HG02885 (cell line): ENCODE results near the gene USP49.

ENCODE experiments used
- ATAC-seq: cut with Tn5 transposase; IDR thresholded peaks from one replicate; pipeline ENCODE4 v1.9.1; 2021; ENCODE audit warnings: mild to moderate bottlenecking; ENCODE audit not compliant: unreplicated experiment, poor library complexity

USP49 gene

DNA sequence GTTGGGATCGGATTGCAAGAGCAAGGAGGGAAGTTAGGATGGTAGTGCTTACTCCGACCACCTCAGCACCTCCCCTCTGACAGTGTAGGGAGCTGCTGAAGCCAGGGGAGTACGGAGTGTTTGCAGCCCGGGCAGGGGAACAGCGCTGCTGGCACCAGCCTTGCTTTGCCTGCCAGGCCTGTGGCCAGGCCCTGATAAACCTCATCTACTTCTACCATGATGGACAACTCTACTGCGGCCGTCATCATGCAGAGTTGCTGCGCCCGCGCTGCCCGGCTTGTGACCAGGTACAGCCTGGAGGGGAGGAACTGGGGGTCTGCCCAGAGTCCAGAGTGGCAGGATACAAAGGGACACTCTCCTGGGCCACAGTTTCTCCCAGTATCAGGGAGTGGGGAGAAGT is 109.9 kb downstream of the USP49 start:
- no peak for ATAC-seq

DNA sequence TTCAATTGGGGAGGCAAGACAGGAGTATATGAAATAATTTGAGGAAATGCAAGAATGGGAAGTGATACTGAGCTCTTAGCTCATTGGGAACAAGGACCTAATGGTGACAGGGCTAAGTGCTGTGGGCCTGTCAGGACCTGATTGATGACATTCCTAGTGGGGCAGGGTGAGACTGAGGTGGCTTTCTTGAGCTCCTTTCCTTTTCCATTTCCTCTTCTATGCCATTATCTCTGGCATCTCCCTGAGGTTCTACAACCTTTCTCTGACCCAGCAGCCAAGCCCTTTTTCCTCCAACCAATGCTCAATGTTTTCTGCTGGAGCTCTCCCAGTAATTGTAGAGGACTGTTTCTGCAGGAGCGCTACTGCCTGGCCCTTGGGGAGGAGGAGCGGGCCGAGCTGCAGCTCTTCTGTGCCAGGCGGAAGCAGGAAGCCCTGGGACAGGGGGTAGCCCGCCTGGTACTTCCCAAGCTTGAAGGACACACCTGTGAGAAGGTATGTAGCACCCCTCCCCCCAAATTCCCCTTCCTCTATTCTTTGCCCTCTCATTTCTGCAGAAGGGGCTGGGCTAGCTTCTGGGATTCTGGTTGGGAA is 110.5 kb downstream of the USP49 start:
- ATAC-seq = no peak

DNA sequence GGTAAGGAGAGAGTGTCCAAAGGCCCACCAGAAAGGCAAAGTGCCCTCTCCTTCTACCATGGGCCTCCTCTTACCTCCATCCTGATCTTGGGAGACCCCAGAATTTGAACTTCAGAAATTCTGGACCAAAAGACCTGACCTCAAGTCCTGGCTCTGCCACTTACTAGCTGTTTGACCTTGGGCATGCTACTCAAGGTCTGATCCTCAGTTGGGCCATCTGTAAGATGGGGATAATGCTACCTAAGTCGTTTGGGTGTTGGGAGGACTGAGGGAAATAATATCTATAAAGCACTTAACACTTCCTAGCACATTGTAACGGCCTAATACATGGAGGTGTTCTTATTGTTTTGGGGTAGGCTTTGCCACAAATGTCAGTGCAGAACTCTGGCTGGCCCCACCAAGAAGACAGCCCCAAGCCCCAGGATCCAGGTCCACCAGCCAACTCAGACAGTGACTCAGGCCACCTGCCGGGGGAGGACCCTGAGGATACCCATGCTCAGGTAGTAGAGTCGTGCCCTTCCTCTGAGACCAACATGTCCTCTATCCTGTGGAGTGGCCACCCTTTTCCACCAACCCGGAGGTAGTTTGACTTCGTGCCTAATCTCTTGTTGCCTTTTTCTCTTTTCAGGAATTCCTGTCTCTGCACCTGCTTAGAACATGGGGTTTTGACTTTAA is 111.9 kb downstream of the USP49 start:
- no peak for ATAC-seq

DNA sequence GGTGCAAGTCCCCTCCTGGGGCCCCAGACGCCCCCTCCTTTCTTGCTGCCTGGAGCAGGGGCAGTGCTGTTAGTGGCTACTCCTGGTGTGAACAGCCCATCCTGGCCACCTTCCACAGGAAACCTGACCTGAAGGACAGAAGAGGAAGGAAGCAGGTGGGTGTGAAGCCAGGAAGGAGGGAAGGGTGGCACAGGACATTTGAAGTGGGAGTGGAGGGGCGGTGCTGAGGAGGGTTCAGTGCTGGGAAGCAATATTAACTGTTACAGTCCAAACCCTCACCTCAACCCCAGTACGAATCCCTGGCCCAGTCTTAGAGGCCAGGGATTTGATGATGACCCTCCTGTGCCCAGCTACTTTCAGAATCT is 113.8 kb downstream of the USP49 start:
- ATAC-seq = no peak

DNA sequence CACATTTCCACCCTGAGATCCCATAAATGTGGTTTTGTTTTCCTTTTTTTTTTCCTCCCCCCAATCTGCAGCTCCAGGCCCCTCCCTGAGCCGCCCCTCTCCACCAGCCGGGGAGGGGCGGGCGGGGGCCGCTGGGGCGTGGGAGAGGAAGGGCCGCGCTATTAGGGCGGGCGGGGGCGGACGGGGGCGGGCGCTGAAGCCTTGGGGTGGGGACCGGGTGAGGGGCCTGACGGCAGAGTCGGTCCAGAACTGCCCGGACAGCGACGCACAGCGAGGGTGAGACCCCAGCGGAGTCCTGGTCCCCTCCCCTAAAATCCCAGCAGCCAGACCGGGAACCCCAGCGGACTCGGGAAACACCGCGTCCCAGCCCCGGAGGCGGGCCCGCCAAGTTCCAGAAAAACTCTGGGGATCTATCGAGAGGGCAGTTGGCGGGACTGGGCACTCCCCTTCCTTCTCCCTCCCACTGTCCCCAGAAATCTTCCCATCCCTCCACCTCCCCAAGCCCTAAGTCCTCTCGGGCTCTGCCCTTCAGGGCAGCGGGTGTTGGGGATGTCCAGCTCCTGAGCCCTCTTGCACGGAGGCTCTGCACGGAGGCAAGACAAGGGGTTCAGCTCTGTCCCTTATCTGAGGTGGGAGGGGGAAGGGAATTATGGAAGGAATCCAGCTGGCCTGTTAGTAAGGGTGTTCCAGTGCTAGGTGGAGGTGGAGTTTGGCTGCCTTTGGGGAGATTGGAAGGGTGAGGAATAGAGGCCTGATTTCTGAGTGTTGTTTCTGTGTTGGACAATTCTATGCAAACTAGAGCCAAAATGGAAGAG is 114.4 kb downstream of the USP49 start, which contains the start of gene PRICKLE4:
PRICKLE4 (plus strand) TSS at position 232 of the 815 bp plus-strand sequence. CDS start 2,692 bp downstream, outside the sequence.
- ATAC-seq = peak; percentile 8

DNA sequence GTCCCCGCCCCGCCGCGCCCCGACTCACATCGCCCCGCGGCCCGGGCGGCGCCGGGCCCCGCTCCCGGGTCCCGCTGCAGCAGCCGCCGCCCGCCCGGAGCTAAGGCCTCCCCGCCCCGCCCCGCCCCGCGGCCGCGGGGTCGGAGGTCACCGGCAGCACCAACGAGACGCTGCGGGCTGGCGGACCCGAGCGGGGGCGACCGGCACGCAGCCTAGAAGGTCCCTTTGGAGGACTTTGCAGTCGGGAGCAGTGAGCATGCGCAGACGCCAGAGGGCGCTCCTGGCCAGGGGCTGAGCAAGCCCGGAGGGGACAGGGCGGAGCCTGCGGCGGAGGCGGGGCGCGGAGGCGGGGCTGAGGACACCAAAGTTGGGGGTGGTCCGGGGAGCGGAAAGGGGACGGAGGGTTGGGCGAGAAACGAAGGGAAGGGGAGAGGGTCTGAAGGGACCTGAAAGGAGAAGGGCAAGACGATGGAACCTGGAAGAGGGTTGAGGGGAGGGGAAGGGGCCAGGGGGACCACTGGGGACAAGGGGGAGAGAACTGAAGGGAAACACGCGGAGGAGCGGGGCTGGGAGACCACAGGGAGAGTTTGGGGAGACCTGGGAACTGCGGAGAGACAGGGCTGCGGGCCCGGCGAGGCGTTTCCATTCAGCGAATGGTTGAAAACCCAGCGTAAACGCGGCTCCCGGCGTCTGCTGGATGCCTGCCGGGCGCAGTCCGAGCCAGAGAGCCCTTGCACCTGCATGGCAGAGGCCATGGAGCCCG is 115.2 kb downstream of the USP49 start, which contains the start of gene FRS3:
FRS3 (minus strand) TSS at position 113 of the 763 bp plus-strand sequence. CDS start 2,913 bp downstream, outside the sequence.
- peak; percentile 95 for ATAC-seq

DNA sequence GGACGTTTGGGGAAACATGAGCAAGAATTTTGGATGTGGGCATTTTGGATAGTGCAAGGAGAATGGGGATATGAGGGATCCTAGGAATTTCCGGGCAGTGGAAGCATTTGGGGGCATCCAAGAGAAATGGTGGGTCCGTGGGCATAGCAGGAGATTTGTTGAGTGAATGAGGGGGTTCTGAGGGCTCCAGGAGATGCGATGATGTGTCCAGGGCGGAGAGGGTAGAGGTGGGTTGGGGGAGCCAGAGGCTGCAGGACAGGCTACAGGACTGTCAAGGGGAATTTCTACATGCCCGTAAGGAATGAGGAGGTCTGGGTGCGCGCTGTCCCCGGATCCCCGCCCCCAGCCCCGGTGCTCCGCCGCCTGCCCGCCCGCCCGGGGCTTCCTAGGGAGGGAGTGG is 115.8 kb downstream of the USP49 start:
- ATAC-seq = no peak

DNA sequence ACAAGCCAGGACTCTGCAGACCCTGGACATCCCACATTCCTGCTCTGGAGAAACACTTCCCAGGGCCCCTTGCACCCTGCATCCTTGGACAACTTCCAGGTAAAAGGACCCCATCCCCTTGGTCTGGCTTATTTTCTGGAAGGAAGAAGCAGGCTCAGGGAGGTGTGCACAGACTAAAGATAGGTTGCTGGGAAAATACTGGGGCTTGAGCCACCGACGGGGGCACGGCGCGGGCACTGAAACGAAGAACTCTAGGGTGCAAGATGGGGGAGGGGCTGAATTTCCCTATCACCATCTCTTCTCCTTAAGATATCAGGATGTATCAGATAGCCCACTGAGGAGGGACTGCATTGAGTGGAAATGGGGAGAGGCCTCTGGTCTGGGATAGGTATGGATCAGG is 116.3 kb downstream of the USP49 start:
- ATAC-seq = no peak

DNA sequence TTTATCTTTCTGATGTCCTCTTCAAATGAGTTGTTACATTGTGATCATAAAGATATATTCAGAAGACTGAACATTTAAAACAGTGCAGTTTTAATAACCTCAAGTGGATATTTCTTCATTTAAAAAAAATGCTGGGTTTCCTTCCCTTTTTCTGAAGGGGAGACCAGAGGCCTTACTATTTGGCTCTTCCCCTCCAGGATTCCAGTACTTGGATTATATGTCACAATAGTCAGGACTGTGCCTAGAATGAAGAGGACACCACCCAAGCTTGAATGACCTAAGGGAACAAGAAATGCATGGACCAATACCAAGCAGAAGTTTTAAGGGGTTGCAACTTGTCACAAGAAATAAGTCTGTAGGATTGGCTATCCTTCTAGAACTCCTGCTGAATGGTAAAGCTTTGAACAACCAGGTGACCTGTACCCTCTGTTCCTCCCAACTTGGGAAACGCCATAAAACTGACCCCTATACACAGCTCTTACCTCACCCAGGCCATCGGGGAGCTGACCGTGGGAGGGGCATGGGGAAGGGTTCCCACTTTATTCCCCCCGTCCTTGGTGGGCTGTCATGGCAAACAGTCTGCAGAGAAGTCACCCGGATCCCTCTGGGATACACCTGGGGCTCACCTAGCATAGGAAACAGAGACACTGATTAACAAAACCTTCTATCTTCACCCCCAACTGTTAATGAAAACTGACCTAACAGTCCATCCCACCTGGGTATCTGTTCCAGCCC is 117.5 kb downstream of the USP49 start:
- ATAC-seq = no peak

DNA sequence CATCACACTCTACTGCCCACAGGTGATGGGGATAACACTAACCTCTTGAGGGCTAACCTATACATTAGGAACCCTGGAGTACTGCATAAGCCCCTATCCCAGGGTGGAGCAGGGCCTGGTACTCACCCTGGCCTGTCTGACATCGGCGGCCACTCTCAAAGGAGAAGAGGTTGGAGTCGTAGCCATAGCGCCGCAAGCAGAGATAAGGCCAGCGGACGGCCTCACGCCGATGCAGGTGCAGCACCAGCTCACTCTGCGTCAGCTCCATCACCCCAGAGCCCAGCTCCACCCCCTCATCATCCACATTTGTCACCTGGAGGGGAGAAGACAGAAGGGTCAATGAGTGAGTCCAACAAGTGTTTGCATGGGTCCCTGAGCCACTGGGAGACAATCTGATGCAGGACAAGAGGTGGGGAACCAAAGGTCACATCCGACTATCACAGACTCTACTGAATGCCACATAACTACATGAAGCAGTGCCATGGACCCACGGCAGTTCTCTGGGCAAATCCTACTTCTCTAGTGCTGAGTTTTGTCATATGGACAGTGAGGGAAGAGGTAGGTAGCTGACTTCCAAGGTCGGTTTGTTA is 119.8 kb downstream of the USP49 start:
- ATAC-seq = no peak

DNA sequence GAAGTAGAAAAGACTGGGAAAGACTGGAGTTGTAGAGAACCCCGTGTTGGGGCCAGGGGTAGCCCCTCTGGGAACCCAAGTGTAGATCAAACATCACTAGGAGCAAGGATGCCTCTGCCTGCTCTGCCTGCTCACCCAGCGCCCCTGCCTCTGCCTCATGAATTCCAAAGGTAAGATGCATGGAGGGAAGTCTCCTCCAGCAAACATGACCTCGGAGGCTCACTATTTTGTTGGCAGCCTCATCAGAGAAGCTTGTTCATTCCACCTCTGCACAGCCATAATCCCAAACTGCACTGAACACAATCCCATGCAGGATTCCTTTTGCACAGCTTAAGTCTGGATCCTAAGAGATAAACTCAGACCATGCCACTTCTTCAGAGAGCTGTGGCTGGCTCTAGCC is 120.3 kb downstream of the USP49 start:
- no peak for ATAC-seq

DNA sequence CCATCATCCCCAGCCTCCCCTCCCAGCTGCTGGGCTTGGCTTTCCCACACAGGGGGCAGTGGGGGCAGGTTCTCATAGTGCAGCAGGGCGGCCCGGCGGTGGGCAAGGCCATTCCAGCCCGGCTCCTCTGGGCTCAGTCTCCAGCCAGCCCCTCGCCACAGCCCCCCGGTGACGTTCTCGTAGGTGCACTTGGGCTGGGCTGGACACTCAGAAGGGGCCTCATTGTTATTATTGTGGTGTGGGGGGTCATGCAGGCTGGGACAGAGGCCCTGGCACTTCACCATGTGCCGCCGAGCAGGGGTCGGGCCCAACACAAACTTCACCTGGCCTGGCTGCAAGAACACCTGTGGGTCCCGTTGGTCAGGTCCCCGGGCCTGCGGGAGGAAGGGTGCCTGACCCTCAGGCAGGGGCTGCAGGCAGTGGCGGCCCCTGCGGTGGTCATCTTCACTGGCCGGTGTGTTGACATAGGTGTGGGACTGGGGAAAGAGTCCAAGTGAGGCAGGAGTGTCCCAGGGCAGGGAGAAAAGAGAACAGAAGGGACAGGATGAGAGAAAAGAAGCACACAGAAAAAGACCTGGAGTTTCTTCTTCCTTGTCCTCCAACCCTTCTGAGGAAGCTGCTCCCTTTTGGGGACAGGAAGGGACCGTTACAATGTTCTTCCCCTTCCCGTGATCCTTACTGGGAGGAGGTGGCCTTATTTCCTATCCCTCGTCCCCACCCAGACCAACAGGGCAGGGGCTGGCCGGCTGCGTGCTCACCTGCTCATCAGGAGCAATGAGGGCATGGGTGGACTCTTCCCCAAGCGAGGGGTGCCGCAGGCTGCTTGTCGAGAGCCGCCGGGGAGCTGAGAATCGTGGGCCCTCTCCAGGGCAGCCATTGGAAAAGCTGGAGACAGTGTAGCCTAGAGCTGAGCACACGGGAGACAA is 123.9 kb downstream of the USP49 start:
- no peak for ATAC-seq

DNA sequence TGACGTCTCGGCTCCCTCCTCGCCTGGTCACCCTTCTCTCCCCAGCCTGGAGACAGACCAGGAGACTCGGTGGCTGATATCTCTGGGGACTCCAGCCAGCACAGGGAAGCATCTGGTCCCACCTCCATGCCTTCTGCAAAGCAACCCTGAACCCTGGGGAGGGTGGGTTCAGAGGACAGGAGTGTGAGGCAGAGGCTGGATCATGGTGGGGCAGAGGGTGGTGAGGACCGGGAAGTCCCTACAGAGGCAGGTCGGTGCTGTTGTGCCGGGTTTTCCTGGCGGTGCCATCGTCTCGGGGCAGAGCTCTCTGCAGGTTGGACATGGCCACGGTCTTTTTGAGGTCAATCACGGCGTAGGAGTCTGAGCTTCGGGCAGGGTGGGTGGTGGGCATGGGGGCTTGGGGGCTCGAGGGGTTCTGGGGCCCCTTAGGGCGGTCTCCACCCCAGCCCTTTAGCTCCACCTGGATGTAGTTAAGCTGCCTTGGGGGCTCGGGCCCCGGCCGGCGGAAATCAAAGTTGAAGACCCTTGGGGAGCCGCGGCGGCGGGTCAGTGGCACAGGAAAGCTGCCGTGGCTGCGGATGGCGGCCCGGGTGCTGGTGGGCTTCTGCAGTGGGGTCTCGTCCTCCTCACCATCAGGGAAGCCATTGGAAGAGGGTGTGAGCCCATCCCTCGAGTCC is 124.7 kb downstream of the USP49 start:
- ATAC-seq = no peak

DNA sequence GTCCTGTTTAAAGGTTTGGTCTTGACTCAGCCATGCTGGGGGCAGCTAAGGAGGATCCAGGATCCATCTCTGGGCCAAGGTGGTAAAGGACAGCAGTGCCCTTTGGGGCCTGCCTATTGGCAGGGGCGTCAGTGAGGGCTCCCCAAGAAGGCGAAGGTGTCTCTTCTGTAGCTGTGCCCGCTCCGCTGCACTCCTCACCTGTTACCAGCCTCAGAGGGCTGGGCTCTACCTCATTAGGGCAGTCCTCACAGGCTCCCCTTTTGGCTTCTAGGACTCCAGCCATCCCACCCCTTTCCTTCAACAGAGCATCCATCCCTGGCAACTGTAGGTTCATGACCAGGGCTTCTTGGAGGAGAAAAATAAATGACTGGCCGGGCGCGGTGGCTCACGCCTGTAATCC is 125.8 kb downstream of the USP49 start:
- ATAC-seq = no peak

DNA sequence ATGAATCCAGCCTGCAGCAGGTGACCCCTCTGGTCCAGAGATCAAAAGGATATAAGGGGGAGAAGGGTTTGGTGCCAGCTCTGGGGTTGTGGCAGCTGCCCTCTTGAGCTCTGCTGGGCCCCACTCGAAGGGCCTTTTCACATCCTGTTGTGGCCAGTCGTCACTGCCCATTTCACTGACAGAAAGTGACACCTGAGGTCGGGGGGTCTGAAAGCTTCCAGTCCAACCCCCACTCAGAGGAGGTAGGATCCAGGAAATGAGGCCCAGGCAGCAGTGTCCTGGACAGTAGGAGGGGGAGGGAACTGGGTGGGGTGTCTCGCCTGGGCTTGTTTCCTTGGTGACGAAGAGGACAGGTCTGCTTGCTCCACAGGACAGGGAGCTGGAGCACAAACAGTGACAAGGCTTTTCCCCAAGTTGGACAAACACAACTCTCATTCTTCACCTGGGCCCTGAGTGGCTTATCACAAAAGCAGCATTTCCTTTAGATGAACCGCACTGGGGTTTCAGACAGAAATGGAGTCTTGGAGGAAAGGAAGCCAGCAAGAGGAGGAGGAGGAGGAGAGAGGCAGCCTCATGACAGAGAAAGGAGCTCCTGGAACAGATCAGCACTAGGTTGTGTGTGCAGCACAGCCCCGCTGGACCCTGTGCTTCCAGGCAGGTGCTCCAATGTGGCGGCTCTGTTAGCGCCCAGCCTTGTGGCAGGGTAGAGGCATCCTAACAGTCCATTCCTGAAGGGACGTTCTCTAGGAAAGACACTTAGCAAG is 126.4 kb downstream of the USP49 start:
- ATAC-seq = no peak

DNA sequence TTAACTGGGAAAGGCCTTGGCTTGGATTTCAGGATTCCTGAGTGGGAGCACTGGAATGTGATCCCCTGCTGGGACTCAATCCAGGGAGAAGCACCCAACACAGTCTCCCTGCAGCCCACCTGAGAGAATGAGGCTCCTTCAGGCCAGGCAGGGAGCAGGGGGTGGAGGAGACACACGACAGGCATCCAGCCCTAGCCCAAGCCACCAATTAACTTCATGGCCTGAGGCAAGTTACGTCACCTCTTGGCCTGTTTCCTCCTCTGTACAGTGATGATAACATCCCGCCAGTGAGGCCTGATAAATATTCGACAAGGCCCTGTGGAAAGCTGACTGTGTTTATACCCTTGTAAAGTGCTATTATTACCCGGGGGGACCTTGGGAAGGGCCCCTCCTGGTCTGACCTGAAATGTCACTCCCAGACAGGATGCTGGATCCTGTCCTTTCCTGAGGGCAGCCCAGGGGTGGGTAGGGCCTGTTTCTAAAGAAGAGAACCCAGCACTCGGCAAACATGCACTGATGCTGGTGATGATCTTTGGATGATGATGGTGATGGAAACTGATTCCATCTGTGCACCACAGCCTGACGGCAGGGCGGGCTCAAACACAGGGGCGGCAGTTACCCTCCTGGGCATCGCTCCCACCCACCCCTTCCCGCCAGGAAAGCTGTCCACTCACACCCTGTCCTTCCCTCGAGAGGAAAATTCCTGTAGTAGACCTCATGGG is 127.9 kb downstream of the USP49 start:
- ATAC-seq = no peak
